ENCODE measurements around the gene GPR39.

GPR39 gene

GRCh38 chr2:132671151-132671835 lies 254.7 kb downstream of the GPR39 start:
- DNase-seq (ENCODE audit: low read depth), result no peak

DNA sequence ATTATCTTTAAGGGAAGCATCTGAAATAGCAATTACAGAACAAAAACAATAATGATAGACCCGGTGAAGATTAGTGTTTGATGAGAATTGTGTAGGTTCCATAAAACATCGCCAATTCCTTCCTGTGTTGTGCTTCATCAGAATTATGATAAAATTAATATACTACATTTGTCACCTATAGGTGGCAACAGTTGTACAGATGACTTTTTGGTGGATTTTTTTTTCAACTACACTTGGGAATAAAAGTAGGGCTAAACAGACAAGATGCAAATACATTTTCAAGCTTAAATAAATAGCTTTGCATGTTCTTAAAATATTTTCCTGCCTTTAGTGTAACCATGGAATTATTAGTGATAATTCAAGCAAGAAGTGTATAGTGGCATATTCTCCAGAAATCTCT lies 260.4 kb downstream of the GPR39 start:
- no peak for DNase-seq (ENCODE audit: low read depth)

DNA sequence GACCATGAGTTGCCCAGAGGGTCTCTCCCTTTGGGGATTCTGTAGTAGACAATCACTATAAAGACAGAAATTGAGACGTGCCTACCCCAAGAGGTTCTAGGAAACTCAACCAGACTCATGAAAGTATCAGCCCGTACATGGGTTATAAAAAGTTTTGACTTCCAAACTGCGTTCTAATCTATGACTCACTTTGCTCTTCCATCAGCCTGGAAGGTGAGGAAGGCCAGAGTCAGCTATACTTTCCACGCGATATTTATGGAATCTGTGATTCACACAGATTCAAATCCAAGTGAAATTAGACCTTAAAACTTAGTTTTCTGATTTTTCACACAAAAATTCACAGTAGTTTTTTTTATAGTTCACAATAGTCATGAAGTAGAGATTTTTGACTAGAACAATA lies 261.1 kb downstream of the GPR39 start:
- no peak for DNase-seq (ENCODE audit: low read depth)

DNA sequence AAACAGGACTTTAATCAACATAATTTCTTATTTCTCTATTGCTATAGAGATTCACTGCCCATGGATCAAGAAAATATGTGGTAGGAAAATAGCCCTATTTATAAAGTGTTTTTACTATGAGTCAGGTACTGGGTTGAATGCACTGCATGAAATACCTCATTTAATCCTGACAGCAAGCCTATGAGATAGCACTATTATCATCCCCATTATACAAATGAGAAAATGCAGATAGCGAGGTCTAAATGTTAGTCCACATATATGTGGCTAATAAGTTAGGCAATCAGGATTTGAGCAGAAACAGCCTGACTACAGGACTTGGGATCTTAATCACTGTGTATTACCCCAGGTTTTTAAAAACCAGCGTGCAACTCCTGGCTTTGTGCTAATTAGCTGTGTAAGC lies 261.9 kb downstream of the GPR39 start:
- DNase-seq (ENCODE audit: low read depth), result no peak

DNA sequence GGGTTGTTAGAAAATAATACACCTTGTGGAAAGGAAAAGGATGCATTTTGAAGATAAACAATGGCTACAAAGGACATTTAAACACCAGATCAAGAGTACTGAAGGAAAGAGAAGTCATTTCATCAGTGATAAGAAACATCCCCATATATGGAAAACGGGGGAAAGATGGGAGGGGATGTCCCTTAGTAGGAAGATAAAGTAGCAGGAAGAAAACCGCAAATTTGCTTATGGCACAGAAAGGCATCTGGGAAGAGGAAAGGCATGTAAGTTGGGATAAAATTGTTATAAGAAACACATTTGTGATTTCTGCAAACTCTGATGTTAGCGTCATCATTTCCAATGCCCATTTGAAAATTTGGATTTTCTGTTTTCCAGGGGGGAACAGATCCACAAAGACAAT lies 263.9 kb downstream of the GPR39 start:
- no peak for DNase-seq (ENCODE audit: low read depth)

DNA sequence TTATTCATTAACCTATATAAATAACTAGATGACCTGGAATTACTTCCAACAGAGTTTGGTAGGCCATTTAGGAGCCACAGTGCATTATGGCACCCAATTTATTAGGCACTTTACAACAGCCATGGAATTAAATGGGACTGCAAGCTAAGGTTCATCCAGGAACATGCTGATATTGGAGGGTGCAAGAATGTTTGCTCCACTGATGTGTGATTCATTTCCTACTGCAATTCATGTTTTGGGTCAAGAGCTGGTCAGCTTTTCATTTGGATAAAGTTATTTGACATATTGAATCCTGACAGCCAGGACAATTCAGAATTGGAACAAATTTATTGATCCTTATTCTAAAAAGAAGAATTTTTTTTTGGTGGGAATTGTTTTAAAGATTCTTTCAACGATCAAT lies 265.2 kb downstream of the GPR39 start:
- DNase-seq (ENCODE audit: low read depth), result no peak

- DNase-seq (ENCODE audit: low read depth), result no peak
Observed at GRCh38 chr2:132690664-132691303, 274.2 kb downstream of the GPR39 start.

- DNase-seq (ENCODE audit: low read depth), result no peak
Observed at GRCh38 chr2:132691556-132691955, 275.0 kb downstream of the GPR39 start.

- DNase-seq (ENCODE audit: low read depth), result no peak
Observed at GRCh38 chr2:132692816-132693215, 276.2 kb downstream of the GPR39 start.

Data from CMK (cell line).